NCI-H1105 treated with DMSO at 0.1 percent for 48 hours (cell line): ENCODE data around the gene LBP.
"Not testable (repeated sequence)": the region's sequence is repeated elsewhere in the genome, so short reads cannot be mapped to it uniquely, and the experiment has no call there.

Experiments
- DNase-seq: peaks from one replicate; lab custom pipeline; 2025; lab: John Stamatoyannopoulos, UW

Gene LBP

DNA sequence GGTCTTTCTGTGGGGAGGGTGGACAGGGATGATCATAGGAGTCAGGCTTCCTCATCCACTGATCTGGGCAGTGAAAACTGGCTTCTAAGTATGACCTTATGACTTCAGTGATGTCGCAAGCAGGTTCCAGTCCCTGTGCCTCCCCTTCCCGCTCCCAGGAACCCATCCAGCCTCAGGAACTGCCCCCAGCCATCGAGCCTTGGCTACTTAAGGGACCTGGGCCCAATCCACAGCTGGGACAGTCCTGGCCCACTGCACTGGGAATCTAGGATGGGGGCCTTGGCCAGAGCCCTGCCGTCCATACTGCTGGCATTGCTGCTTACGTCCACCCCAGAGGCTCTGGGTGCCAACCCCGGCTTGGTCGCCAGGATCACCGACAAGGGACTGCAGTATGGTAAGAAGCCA is at the start of gene LBP:
LBP (plus strand) TSS at position 236 of the 405 bp plus-strand sequence; CDS start at position 271, 35 bp downstream.
- DNase-seq = no peak

DNA sequence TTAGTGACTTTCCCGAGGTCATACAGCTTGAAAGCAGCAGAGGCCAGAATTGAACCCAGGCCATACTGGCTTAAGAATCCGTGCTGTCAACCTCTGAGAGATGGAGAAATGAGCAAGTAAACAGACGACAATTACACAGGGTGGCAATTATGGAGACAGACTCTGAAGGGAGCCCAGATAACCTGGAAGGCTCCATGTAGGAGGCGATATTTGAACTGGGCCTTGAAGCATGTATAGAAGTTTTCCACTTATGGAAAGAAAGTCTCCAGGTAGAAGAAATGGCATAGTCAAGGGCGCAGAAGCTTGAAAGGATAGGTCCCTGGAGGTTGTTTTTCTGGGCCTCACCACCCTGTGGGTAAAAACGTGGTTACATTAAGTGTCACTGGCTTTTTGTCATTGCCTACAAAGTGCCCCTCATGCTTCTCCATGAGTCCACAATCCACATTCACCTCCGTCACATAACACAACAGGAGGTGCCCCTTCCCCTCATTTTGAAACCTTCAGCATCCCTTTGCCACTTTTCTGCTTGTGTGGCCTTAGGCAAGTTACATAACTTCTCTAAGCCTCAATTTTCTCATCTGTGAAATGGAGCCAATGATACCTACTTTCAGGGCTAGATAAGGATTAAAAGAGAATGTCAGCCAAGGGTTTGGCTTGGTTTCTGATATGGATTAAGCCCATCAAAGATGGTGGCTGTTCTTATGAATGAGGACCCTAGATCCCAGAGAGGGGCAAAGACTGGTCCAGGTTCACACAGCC is 48.2 kb upstream of the LBP start:
- no peak for DNase-seq

- no peak for DNase-seq
Measured at GRCh38 chr20:38298768-38299288, 47.5 kb upstream of the LBP start.

DNA sequence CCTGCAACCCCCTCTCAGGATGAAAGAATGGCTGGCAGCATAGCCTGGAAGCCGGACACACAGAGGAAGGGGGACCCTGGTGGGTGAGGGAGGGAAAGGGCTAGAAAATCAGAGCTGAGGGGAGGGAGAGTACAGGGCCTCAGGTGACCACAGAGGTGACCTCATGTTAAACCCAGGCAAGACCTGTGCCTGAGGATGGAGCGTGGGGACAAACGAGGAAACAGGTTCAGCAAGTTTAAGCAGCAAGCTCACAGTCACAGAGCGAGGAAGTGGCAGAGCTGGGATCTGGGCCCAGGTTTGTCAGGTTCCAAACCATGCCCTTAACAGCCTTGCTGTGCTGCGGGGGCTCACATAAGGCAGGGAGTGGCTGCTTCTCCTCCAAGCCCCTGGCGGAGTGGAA is 46.3 kb upstream of the LBP start:
- no peak for DNase-seq

GRCh38 chr20:38300438-38300837 is 45.8 kb upstream of the LBP start:
- no peak for DNase-seq

- DNase-seq = no peak
Measured at GRCh38 chr20:38301309-38301708, 45.0 kb upstream of the LBP start.

- DNase-seq = no peak
Measured at GRCh38 chr20:38302786-38303185, 43.5 kb upstream of the LBP start.

- no peak for DNase-seq
Measured at GRCh38 chr20:38303908-38304379, 42.3 kb upstream of the LBP start, which contains the start of gene BPI. Gene BPI (plus strand): TSS chr20:38304156. CDS start chr20:38304224, 68 bp downstream.

- no peak for DNase-seq
Measured at GRCh38 chr20:38304845-38305447, 41.3 kb upstream of the LBP start.

DNA sequence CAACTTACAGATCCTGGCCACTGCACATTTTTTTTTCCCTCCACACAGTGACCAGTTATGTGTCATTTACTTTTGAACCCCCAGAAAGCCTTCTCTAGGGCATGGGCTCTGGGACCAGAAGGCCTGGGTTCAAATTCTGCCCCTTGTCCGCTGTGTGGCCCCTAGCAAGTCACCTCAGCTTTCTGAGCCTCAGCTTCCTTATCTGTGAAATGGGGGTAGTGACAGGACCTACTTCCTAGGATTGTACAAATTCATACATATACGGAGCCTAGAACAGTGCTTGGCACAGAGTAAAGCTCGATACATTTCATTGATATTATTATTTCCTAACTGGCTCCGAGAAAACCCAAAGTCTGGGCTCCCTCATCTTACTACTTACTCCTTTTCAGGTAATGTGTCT is 40.7 kb upstream of the LBP start:
- DNase-seq = no peak

DNA sequence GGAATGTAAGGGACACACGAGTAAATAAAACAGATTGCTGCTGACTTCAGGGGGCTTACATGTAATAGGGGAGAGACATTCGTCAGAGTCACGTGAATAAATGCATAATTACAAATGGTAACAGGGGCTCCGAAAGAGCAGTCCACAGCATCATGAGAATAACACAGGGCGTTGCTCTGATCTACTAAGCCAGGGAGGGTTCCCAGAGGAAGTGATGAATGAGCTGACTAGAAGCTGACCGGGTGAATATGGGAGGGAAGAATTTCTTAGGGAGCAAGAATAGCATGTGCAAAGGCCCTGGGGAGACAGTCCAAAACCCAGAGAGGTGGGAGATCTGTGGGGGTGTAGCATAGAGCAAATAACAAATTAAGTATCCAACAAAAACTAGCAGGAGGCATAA is 39.9 kb upstream of the LBP start:
- no peak for DNase-seq

- DNase-seq = no peak
Measured at GRCh38 chr20:38307371-38308046, 38.8 kb upstream of the LBP start.

DNA sequence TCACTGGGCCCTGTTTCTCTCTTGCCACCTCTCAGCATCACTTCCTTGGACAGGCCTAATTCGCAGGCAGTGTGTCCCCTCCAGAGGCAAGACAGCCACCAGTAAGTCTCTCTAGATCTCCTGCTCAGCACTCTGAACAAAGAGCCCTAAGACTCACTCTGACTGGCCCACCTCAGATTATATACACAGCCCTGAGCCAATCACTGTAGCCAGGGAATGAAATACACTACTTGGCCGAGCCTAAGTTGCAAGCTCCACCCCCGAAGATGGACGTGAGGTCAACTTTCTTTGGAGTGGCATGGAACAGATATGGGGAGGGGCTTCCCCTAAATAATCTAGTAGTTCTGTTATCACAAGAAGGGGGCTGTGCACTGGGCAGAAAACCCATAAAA is 38.2 kb upstream of the LBP start:
- no peak for DNase-seq

DNA sequence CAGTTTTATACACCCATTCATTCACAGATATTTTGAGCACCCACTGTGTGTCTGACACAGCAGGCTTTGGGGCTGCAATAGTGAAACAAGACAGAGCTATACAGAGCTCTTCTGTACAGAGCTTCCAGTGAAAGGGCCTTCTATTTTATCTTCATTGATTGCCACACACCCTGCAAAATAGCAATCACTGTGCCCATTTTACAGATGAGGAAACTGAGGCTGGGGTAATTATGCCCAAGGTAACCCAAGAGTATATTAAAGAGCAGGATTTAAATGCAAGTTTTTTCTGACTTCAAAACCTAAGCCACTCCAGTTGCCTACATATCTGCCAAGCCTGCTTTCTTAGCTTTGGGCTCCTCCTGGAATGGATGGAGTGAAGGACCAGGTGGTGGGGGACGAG is 37.8 kb upstream of the LBP start:
- DNase-seq = no peak

- no peak for DNase-seq
Measured at GRCh38 chr20:38311091-38311490, 35.2 kb upstream of the LBP start.

DNA sequence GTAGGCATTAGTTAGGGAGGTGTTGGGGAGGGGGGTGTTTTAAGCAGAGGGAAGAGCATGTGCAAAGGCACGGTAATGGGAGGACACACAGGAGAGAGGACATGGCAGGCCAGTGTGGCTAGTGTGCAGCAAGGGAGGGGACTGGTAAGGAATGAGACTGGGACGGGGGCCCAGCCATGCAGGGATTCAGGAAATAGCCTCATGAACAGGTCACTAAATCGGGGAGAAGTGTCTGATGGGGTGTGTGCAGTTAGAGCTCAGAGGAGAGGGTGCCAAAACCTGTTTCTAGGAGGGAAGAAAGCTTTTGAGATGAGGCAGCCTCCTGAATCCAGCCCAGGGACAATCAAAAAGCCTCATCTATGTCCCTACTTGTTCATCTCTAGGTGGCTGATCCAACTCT is 34.8 kb upstream of the LBP start:
- no peak for DNase-seq

DNA sequence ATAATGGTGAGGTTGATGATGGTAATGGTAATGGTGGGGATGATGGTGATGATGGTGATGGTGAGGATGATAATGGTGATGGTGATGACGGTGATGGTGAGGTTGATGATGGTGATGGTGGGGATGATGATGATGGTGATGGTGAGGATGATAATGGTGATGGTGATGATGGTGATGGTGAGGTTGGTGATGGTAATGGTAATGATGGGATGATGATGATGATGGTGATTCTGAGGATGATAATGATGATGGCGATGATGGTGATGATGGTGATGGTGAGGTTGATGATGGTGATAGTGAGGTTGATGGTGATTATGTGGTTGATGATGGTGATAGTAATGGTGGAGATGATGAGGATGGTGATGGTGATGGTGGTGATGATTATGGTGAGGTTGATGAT is 32.6 kb upstream of the LBP start:
- no peak for DNase-seq

DNA sequence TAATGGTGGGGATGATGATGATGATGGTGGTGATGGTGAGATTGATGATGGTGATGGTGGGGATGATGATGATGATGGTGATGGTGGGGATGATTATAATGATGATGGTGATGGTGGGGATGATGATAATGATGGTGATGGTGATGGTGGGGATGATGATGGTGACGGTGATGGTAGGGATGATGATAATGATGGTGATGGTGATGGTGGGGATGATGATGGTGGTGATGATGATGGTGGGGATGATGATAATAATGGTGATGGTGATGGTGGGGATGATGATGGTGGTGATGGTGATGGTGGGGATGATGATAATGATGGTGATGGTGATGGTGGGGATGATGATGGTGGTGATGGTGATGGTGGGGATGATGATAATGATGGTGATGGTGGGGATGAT is 31.9 kb upstream of the LBP start:
- not testable (repeated sequence) for DNase-seq

DNA sequence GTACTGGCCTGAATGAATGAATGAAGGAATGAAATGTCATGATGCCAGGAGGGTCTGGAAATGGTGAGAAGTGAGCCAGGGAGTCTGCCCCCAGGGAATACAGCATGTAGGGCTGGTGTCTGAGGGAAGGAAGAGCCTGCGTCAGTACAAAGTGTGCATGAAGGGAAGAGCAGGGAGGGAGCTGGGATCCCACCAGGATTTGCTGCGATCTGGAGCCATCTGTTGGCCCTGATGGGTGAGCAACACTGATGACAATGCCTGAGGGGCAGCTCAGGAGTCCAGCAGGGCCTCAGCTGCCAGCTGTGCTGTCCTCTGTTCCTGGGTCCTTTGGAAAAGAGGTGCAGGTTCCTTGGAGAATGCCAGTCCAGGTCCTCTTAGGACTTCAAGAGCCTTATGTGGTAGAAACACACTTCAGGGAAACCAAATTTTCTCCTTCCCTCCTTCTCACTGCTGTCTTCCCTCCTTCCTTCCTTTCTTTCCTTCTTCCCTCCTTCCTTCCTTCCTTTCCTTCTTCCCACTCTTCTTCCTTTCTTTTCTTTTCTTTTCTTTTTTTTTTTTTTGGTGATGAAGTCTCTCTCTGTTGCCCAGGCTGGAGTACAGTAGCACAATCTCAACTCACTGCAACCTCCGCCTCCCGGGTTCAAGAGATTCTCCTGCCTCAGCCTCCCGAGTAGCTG is 30.9 kb upstream of the LBP start:
- no peak for DNase-seq

DNA sequence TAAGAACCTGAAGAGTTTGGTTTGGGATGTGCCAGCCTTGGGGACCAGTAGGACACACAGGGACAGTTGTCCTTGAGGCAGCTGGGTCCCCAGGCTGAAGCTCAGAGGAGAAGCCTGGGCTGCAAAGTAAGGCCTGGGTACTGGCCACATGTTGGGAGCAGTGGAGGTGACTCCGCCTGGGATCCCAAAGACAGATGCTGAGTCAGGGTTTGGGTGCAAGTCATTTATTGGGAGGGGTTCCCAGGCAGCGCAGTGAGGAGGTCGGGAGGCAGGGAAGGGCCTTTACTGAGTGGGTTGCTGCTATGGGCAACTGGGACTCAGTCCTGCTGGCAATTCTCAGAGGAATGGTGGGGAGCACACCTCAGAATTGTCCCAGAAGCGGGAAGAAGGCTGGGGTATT is 29.9 kb upstream of the LBP start:
- DNase-seq = no peak

GRCh38 chr20:38317422-38317821 is 28.9 kb upstream of the LBP start:
- no peak for DNase-seq

GRCh38 chr20:38320221-38320620 is 26.1 kb upstream of the LBP start:
- DNase-seq = no peak
